ENCODE measurements around the gene RNF150. TPM values are rescaled to one million over a fixed set of nuclear protein-coding genes. Genes with fewer than 3 reads are reported as not detected.

RNF150 gene
- polyA plus RNA-seq, 1 donor from 2014 or later, result 15.3 TPM

- no peak overlapping the region for H3K4me3 ChIP-seq (ENCODE audit: low read length)
- no peaks in the 10 kb centered on the region for H3K27me3 ChIP-seq (ENCODE audit: insufficient read depth, low read depth, low read length)
- H3K79me2 ChIP-seq (replicated peaks; ENCODE audit: insufficient read depth, low read length), result no peaks in the 10 kb centered on the region
- no peak overlapping the region for H3K9ac ChIP-seq (ENCODE audit: low read length)
- no peak for TF ChIP-seq TAF1 (IDR thresholded peaks at IDR 0.05; ENCODE audit: low read depth)
- no peak overlapping the region for H2AFZ ChIP-seq (ENCODE audit: low read depth, low read length)
- no peaks in the 10 kb centered on the region for H3K36me3 ChIP-seq (ENCODE audit: insufficient read depth, low read length)
- H3K4me2 ChIP-seq (ENCODE audit: low read length), result no peak overlapping the region
- H3K27ac ChIP-seq (ENCODE audit: low read length), result no peak overlapping the region
- H3K9me2 ChIP-seq (ENCODE audit: insufficient read depth, low read length), result no peaks in the 10 kb centered on the region
- no peaks in the 10 kb centered on the region for H3F3A ChIP-seq (ENCODE audit: insufficient read depth, low read length, poor library complexity, severe bottlenecking)
- no peaks in the 10 kb centered on the region for H4K20me1 ChIP-seq (ENCODE audit: insufficient read depth)
- H3K9me3 ChIP-seq (ENCODE audit: low read length), result no peaks in the 10 kb centered on the region
Measured at GRCh38 chr4:141016117-141016798, 117.0 kb downstream of the RNF150 start.

GRCh38 chr4:141013899-141014298, 119.4 kb downstream of the RNF150 start:
- Histone ChIP-seq H3K27ac (ENCODE audit: low read length) (no peak overlapping the region), H3K27me3 (ENCODE audit: insufficient read depth, low read depth, low read length) (no peaks in the 10 kb centered on the region), H3K9me2 (ENCODE audit: insufficient read depth, low read length) (no peaks in the 10 kb centered on the region), H3K4me2 (ENCODE audit: low read length) (no peak overlapping the region), H3F3A (ENCODE audit: insufficient read depth, low read length, poor library complexity, severe bottlenecking) (no peaks in the 10 kb centered on the region), H3K4me3 (ENCODE audit: low read length) (no peak overlapping the region), H3K36me3 (ENCODE audit: insufficient read depth, low read length) (no peaks in the 10 kb centered on the region), H2AFZ (ENCODE audit: low read depth, low read length) (no peak overlapping the region), H3K79me2 (replicated peaks; ENCODE audit: insufficient read depth, low read length) (no peaks in the 10 kb centered on the region), H3K9me3 (ENCODE audit: low read length) (no peaks in the 10 kb centered on the region), H3K9ac (ENCODE audit: low read length) (no peak overlapping the region), H4K20me1 (ENCODE audit: insufficient read depth) (no peaks in the 10 kb centered on the region)
- TF ChIP-seq POLR2AphosphoS5 (IDR thresholded peaks at IDR 0.05) (no peak), TAF1 (IDR thresholded peaks at IDR 0.05; ENCODE audit: low read depth) (no peak), EP300 (conservative IDR thresholded peaks at IDR 0.05; ENCODE audit: poor library complexity, severe bottlenecking) (no peak), MXI1 (conservative IDR thresholded peaks at IDR 0.05; ENCODE audit: poor library complexity, severe bottlenecking) (no peak), EZH2 (IDR thresholded peaks at IDR 0.05; ENCODE audit: borderline replicate concordance, insufficient read depth, low read length, poor library complexity, severe bottlenecking) (no peak), REST (IDR thresholded peaks at IDR 0.05; ENCODE audit: borderline replicate concordance) (no peak), RAD21 (conservative IDR thresholded peaks at IDR 0.05) (no peak), SMC3 (conservative IDR thresholded peaks at IDR 0.05; ENCODE audit: poor library complexity) (no peak), CTCF (IDR thresholded peaks at IDR 0.05; ENCODE audit: poor library complexity, severe bottlenecking) (no peak)

Measured in neural cell (in vitro differentiated cells).